Mesothelial cell of epicardium (in vitro differentiated cells): ENCODE data around the gene CRYGA. TPM values are rescaled to one million over a fixed set of nuclear protein-coding genes. Genes with fewer than 3 reads are reported as not detected.

Experiments used
- DNase-seq, 2 experiments: peaks; one replicate each; pipeline ENCODE4 v3.0.0; 2021; ENCODE audit warnings: low spot score in 2 of 2; ENCODE audit not compliant: unreplicated experiment in 2 of 2
- H3K27ac Mint-ChIP-seq: 2 replicates; pipeline ENCODE4 v1.8.0; 2021; ENCODE audit warnings: mixed read lengths
- H3K27me3 Mint-ChIP-seq: 2 replicates; pipeline ENCODE4 v1.8.0; 2021; ENCODE audit warnings: low read depth, mixed read lengths
- H3K36me3 Mint-ChIP-seq: 2 replicates; pipeline ENCODE4 v1.8.0; 2021; ENCODE audit warnings: mixed read lengths
- H3K4me1 Mint-ChIP-seq: 2 replicates; pipeline ENCODE4 v1.8.0; 2021; ENCODE audit warnings: mixed read lengths
- H3K4me3 Mint-ChIP-seq: 2 replicates; pipeline ENCODE4 v1.8.0; 2021; ENCODE audit warnings: mild to moderate bottlenecking, moderate library complexity, mixed read lengths
- H3K9me3 Mint-ChIP-seq: 2 replicates; pipeline ENCODE4 v1.8.0; 2021; ENCODE audit warnings: mixed read lengths
- total RNA-seq: library from RNA; stranded (reverse); gene quantifications from 3 replicates; pipeline ENCODE4 v1.2.1, GENCODE V29; 2021
- TF ChIP-seq, protein P1 (sequence below): fragments of 200-600 bp; sonication (generic); IDR thresholded peaks from one replicate; pipeline ENCODE4 v1.5.0; 2021; ENCODE audit warnings: antibody characterized with exemption; ENCODE audit not compliant: unreplicated experiment

Gene CRYGA, protein sequence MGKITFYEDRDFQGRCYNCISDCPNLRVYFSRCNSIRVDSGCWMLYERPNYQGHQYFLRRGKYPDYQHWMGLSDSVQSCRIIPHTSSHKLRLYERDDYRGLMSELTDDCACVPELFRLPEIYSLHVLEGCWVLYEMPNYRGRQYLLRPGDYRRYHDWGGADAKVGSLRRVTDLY
- total RNA-seq = not detected in 3 replicates

DNA sequence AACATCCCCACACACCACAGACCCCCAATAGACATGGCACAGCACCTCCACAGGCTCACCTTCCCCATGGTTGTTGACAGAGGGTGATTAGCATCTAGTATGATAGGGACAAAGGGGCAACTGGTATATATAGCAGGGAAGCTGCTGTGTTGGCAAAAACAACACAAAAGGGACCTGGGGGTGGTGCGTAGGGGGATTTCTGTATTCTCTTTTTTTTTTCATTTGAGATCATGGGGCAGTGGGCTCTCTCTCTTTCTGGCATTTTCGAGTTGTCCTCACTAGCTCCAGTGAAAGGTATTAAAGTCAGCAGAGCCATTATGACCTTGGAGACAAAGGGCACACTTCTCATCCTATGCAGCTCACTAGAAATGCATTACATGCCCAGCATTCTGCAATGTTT lies at the start of gene CRYGA:
CRYGA (minus strand) TSS at position 101 of the 400 bp plus-strand sequence; CDS start at position 68, 33 bp downstream.
- H3K4me3 Mint-ChIP-seq = no peak within 1 kb of the TSS
- H3K9me3 Mint-ChIP-seq = peaks cover 1% of the 10 kb centered on the region
- H3K36me3 Mint-ChIP-seq = no peaks in the 10 kb centered on the region
- TF ChIP-seq, protein P1, sequence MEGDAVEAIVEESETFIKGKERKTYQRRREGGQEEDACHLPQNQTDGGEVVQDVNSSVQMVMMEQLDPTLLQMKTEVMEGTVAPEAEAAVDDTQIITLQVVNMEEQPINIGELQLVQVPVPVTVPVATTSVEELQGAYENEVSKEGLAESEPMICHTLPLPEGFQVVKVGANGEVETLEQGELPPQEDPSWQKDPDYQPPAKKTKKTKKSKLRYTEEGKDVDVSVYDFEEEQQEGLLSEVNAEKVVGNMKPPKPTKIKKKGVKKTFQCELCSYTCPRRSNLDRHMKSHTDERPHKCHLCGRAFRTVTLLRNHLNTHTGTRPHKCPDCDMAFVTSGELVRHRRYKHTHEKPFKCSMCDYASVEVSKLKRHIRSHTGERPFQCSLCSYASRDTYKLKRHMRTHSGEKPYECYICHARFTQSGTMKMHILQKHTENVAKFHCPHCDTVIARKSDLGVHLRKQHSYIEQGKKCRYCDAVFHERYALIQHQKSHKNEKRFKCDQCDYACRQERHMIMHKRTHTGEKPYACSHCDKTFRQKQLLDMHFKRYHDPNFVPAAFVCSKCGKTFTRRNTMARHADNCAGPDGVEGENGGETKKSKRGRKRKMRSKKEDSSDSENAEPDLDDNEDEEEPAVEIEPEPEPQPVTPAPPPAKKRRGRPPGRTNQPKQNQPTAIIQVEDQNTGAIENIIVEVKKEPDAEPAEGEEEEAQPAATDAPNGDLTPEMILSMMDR = no peak
- H3K27ac Mint-ChIP-seq = no peak within 1 kb of the TSS
- H3K27me3 Mint-ChIP-seq = no peaks in the 10 kb centered on the region
- no peaks in the 10 kb centered on the region for H3K4me1 Mint-ChIP-seq
- DNase-seq = no peak

DNA sequence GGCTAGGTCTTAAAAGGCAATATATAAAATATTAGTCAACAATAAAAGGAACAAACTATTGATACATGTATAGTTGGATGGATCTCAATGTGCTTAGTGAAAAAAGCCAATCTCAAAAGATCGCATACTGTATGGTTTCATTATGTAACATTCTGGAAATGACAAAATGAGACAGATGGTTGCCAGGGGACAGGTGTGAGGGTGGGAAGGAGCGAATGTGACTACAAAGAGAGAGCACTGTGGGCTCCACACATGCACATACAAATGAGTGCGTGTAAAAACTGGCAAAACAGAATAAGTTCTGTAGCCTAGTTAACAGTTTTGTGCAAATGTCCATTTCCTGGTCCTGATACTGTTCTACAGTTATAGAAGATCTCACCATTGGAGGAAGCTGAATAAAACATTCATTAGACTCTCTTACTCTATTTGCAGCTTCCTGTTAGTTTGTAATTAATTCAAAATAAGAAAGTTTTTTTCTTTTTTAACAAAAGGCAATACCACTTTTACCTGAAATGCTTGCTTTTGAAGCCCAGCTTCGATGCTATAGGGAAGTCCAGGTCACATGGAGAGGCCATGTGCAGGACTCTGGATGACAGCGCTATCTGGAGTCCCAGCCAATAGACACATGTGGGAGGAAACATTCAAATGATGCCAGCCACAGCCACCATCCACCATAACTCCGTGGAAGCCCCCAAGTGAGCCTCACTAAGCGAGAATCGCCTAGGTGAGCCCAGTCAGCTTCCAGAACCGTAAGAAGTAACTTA lies 47.5 kb upstream of the CRYGA start:
- H3K9me3 Mint-ChIP-seq = no peaks in the 10 kb centered on the region
- no peak overlapping the region for H3K4me3 Mint-ChIP-seq
- H3K27me3 Mint-ChIP-seq = no peaks in the 10 kb centered on the region
- no peak for DNase-seq
- H3K36me3 Mint-ChIP-seq = no peaks in the 10 kb centered on the region
- H3K27ac Mint-ChIP-seq = no peak overlapping the region
- TF ChIP-seq, protein P1 = no peak
- no peaks in the 10 kb centered on the region for H3K4me1 Mint-ChIP-seq

DNA sequence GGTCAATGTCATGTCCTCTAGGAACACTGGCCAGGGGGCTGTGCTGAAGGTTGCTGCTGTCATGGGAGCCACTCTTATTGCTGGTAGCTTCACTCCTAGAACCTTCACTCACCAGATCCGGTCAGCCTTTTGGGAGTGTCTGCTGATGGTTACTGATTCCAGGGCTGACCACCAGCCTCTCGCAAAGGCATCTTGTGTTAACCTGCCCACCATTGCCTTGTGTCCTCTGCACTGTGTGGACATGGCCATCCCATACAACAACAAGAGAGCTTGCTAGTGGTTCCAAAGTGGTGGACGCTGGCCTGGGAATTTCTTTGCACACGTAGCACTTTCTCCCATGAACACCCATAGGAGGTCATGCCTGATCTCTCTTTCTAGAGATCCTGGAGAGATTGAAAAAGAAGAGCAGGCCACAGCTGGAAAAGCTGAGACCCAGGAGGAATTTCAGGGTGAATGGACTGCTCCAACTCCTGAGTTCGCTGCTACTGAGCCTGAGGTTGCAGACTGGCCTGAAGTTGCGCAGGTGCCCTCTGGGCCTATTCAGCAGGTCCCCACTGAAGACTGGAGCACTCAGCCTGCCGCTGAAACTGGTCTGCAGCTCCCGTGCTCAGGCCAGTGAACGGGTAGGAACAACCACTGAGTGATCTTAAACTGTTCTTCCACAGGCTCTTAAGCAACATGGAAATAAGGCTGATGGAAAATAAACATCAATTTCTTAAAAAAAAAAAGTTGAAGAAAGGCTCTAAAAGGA lies 45.1 kb upstream of the CRYGA start:
- peaks cover 4% of the 10 kb centered on the region for H3K4me1 Mint-ChIP-seq
- no peaks in the 10 kb centered on the region for H3K36me3 Mint-ChIP-seq

DNA sequence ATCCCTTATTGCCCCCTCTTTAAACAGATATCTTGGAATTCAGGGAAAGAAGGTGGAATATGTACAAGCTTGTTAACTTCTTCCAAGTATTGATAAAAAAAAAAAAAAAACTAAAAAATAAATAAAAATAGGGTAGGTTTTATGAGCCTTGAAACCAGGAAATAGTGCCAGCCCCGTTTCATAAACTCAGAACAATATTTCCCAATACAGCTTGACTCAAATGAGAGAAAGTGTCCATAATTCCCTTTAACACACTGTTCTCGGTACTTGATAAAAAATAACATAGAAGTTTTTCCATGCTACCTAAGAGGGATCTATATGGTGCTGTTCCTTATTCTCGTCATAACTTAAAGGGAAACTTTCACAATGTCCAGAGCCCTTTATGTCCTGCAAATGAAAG lies 44.4 kb upstream of the CRYGA start:
- H3K4me3 Mint-ChIP-seq = no peak overlapping the region
- TF ChIP-seq, protein P1 = no peak
- H3K27me3 Mint-ChIP-seq = no peaks in the 10 kb centered on the region
- no peak overlapping the region for H3K27ac Mint-ChIP-seq
- no peak for DNase-seq
- peaks cover 4% of the 10 kb centered on the region for H3K4me1 Mint-ChIP-seq
- H3K36me3 Mint-ChIP-seq = no peaks in the 10 kb centered on the region
- H3K9me3 Mint-ChIP-seq = no peaks in the 10 kb centered on the region

More for the DNA sequence above, 45.1 kb upstream of the CRYGA start:
- no peaks in the 10 kb centered on the region for H3K9me3 Mint-ChIP-seq
- no peak for DNase-seq
- no peak overlapping the region for H3K4me3 Mint-ChIP-seq
- TF ChIP-seq, protein P1 = no peak
- no peak overlapping the region for H3K27ac Mint-ChIP-seq
- H3K27me3 Mint-ChIP-seq = no peaks in the 10 kb centered on the region

DNA sequence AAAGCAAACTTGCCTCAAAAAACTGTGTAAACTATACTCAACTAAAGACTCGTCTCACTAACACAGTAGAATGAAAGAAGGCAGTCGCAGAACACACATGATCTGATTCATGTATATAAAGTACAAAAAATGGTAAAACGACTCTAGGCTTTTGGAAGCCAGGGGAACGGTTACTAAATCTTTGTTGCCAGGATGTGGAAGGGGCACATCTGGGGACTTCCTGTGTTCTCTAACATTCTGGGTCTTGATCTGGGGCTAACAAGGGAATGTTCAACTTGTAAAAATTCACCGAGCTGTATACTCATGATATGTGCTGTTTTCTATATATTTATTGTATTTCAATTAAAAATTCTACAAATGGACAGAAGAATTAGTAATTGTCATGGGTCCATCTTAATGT lies 40.8 kb upstream of the CRYGA start:
- H3K4me3 Mint-ChIP-seq = no peak overlapping the region
- DNase-seq = no peak
- H3K36me3 Mint-ChIP-seq = no peaks in the 10 kb centered on the region
- H3K9me3 Mint-ChIP-seq = no peaks in the 10 kb centered on the region
- TF ChIP-seq, protein P1 = no peak
- H3K4me1 Mint-ChIP-seq = peaks cover 4% of the 10 kb centered on the region
- no peaks in the 10 kb centered on the region for H3K27me3 Mint-ChIP-seq
- H3K27ac Mint-ChIP-seq = no peak overlapping the region
